GM21529 (cell line): ENCODE results near the gene GABRR1.

ENCODE experiments used
- ATAC-seq: cut with Tn5 transposase; IDR thresholded peaks from one replicate; pipeline ENCODE4 v1.9.1; 2021; ENCODE audit not compliant: unreplicated experiment

The GABRR1 gene

GRCh38 chr6:89216411-89216810, 747 bp downstream of the GABRR1 start:
- ATAC-seq, result no peak

GRCh38 chr6:89215391-89215790, 1.8 kb downstream of the GABRR1 start:
- ATAC-seq, result no peak

- ATAC-seq, result no peak
Measured at GRCh38 chr6:89214197-89214596, 3.0 kb downstream of the GABRR1 start.

- ATAC-seq, result no peak
Measured at GRCh38 chr6:89212472-89212871, 4.7 kb downstream of the GABRR1 start.

- no peak for ATAC-seq
Measured at GRCh38 chr6:89209457-89209856, 7.7 kb downstream of the GABRR1 start.

- ATAC-seq, result no peak
Measured at GRCh38 chr6:89208551-89208950, 8.6 kb downstream of the GABRR1 start.

- no peak for ATAC-seq
Measured at GRCh38 chr6:89205819-89206218, 11.3 kb downstream of the GABRR1 start.

GRCh38 chr6:89204096-89204495, 13.1 kb downstream of the GABRR1 start:
- ATAC-seq, result no peak

- ATAC-seq, result no peak
Measured at GRCh38 chr6:89200706-89201215, 16.4 kb downstream of the GABRR1 start.

- no peak for ATAC-seq
Measured at GRCh38 chr6:89199579-89199978, 17.6 kb downstream of the GABRR1 start.

- no peak for ATAC-seq
Measured at GRCh38 chr6:89198235-89198634, 18.9 kb downstream of the GABRR1 start.

- no peak for ATAC-seq
Measured at GRCh38 chr6:89197141-89197540, 20.0 kb downstream of the GABRR1 start.

GRCh38 chr6:89194559-89194958, 22.6 kb downstream of the GABRR1 start:
- ATAC-seq, result no peak

- no peak for ATAC-seq
Measured at GRCh38 chr6:89190741-89191140, 26.4 kb downstream of the GABRR1 start.

- no peak for ATAC-seq
Measured at GRCh38 chr6:89187504-89187903, 29.7 kb downstream of the GABRR1 start.

GRCh38 chr6:89186762-89187161, 30.4 kb downstream of the GABRR1 start:
- no peak for ATAC-seq

- ATAC-seq, result no peak
Measured at GRCh38 chr6:89184344-89184743, 32.8 kb downstream of the GABRR1 start.

- no peak for ATAC-seq
Measured at GRCh38 chr6:89183294-89183693, 33.9 kb downstream of the GABRR1 start.

- ATAC-seq, result no peak
Measured at GRCh38 chr6:89180971-89181370, 36.2 kb downstream of the GABRR1 start.

- no peak for ATAC-seq
Measured at GRCh38 chr6:89180112-89180511, 37.0 kb downstream of the GABRR1 start.

GRCh38 chr6:89173634-89174033, 43.5 kb downstream of the GABRR1 start:
- ATAC-seq, result no peak

GRCh38 chr6:89172131-89172530, 45.0 kb downstream of the GABRR1 start:
- no peak for ATAC-seq

- no peak for ATAC-seq
Measured at GRCh38 chr6:89162047-89162371, 55.1 kb downstream of the GABRR1 start.
